Karpas-422 (cell line): ENCODE data around the gene SUPT6H. TPM values are rescaled to one million over a fixed set of nuclear protein-coding genes. Genes with fewer than 3 reads are reported as not detected.

Experiments used
- DNase-seq: peaks from one replicate; pipeline ENCODE4 v3.0.0-alpha.2; 2015
- H2AFZ ChIP-seq: fragments of 200-600 bp; sonication (generic); 2 replicates; pipeline ENCODE4 v1.6.1; 2014; ENCODE audit warnings: antibody characterized with exemption, low read length, mixed read lengths
- H3K27ac ChIP-seq: fragments of 200-600 bp; sonication (generic); 2 replicates; pipeline ENCODE4 v1.5.1; 2014; ENCODE audit warnings: mild to moderate bottlenecking, low read length, moderate library complexity
- H3K27me3 ChIP-seq: fragments of 200-600 bp; sonication (generic); 2 replicates; pipeline ENCODE4 v1.6.1; 2014; ENCODE audit warnings: low read length, mixed read lengths
- H3K36me3 ChIP-seq: fragments of 200-600 bp; sonication (generic); 2 replicates; pipeline ENCODE4 v1.6.1; 2014; ENCODE audit warnings: low read length, mixed read lengths; ENCODE audit not compliant: insufficient read depth
- H3K4me1 ChIP-seq: fragments of 200-600 bp; sonication (generic); 2 replicates; pipeline ENCODE4 v1.6.1; 2014; ENCODE audit warnings: mild to moderate bottlenecking, low read length, mixed read lengths
- H3K4me2 ChIP-seq: fragments of 200-600 bp; sonication (generic); 2 replicates; pipeline ENCODE4 v1.6.1; 2014; ENCODE audit warnings: low read length, low read depth, mild to moderate bottlenecking; ENCODE audit not compliant: poor library complexity, severe bottlenecking
- H3K4me3 ChIP-seq: fragments of 200-600 bp; sonication (generic); 2 replicates; pipeline ENCODE4 v1.5.1; 2014; ENCODE audit warnings: mild to moderate bottlenecking, antibody characterized with exemption, low read length, mixed read lengths
- H3K79me2 ChIP-seq: fragments of 200-600 bp; sonication (generic); 2 replicates; pipeline ENCODE4 v1.6.1; 2014; ENCODE audit warnings: mild to moderate bottlenecking, low read length, mixed read lengths
- H3K9ac ChIP-seq: fragments of 200-600 bp; sonication (generic); 2 replicates; pipeline ENCODE4 v1.6.0; 2014; ENCODE audit warnings: low read length
- H3K9me2 ChIP-seq: fragments of 200-600 bp; sonication (generic), shearing (Covaris generic); replicated peaks from 2 replicates; pipeline ENCODE4 v1.6.0; 2014; ENCODE audit warnings: mild to moderate bottlenecking, low read length, moderate library complexity; ENCODE audit not compliant: insufficient read depth
- H3K9me3 ChIP-seq: fragments of 300-700, 200-600 bp; sonication (generic); 2 replicates; pipeline ENCODE4 v1.6.1; 2014; ENCODE audit warnings: low read length, mixed read lengths
- H4K20me1 ChIP-seq: fragments of 200-600 bp; sonication (generic); 2 replicates; pipeline ENCODE4 v1.6.1; 2014; ENCODE audit warnings: mild to moderate bottlenecking, antibody characterized with exemption, low read length, low read depth; ENCODE audit not compliant: insufficient read depth
- total RNA-seq: library from RNA; depleted of rRNA; stranded (reverse); fragments of >200 nt; shearing (Covaris generic); gene quantifications from 2 replicates; pipeline ENCODE4 v1.2.3, GENCODE V29; 2014; ENCODE audit warnings: low replicate concordance

The SUPT6H gene
- total RNA-seq, 1 experiment from 2014 or later = 91.5 TPM

DNA sequence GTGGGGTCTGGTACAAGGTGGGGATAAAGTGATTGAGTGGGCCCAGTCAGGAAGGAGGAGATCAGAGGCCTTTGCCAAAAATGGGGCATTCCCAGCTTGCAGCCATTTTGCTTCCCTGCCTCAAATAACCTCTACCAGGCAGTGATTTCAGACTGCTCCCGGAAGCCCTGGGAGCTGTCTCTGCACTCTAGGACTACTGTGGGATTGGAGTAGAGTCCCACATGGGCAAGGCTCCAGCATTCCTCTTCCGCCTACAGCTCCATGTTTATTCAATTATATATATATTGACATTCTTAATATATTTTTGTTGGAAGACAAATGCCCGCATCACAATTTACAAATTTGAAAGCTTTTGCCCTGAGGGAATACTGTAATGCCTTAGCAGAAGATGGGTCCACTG is 13.5 kb downstream of the SUPT6H start:
- Histone ChIP-seq H3K27me3 (no peaks in the 10 kb centered on the region), H3K9me2 (no peaks in the 10 kb centered on the region), H3K9me3 (no peaks in the 10 kb centered on the region), H3K4me2 (no peak overlapping the region), H3K9ac (no peak overlapping the region), H3K4me1 (no peaks in the 10 kb centered on the region), H2AFZ (no peak overlapping the region), H3K4me3 (no peak overlapping the region), H3K27ac (no peak overlapping the region), H3K36me3 (peaks cover 67% of the 10 kb centered on the region), H3K79me2 (peaks cover 6% of the 10 kb centered on the region), H4K20me1 (no peaks in the 10 kb centered on the region)
- no peak for DNase-seq

DNA sequence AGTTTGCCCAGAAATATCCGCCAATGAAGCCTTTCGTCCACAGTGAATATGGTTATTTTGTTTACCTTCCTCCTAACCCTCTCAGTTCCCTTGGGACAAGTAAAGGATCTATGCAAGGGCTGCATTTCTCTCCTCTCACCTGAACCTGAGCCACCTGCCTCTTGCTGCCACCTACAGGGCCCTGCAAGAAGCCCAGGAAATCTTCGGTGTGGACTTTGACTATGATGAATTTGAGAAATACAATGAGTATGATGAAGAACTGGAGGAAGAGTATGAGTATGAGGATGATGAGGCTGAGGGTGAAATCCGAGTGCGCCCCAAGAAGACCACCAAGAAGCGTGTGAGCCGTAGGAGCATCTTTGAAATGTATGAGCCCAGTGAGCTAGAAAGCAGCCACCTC is 14.0 kb downstream of the SUPT6H start:
- DNase-seq = peak; percentile 71

DNA sequence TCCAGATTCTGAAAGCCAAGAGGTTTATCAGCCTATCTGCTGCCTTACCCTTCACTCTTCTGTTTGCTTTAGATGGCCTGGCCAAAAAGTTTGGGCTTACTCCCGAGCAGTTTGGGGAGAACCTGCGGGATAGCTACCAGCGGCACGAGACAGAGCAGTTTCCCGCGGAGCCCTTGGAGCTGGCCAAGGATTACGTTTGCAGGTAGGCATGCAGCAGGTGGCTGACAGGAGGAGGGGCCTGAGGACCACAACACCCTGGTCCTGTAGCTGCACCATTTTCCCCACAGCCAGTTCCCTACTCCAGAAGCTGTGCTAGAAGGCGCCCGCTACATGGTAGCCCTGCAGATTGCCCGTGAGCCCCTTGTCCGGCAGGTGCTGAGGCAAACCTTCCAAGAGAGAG is 20.6 kb downstream of the SUPT6H start:
- no peak overlapping the region for H2AFZ ChIP-seq
- H3K4me3 ChIP-seq = no peak overlapping the region
- no peaks in the 10 kb centered on the region for H3K79me2 ChIP-seq
- no peak for DNase-seq
- no peak overlapping the region for H3K9ac ChIP-seq
- no peaks in the 10 kb centered on the region for H3K9me2 ChIP-seq
- no peak overlapping the region for H3K4me2 ChIP-seq
- H3K27ac ChIP-seq = no peak overlapping the region
- no peaks in the 10 kb centered on the region for H4K20me1 ChIP-seq
- H3K27me3 ChIP-seq = no peaks in the 10 kb centered on the region
- H3K4me1 ChIP-seq = no peaks in the 10 kb centered on the region
- H3K36me3 ChIP-seq = peaks cover 70% of the 10 kb centered on the region
- no peaks in the 10 kb centered on the region for H3K9me3 ChIP-seq

More for the DNA sequence above, 14.0 kb downstream of the SUPT6H start:
- no peak overlapping the region for H3K4me3 ChIP-seq
- H3K9me3 ChIP-seq = no peaks in the 10 kb centered on the region
- no peaks in the 10 kb centered on the region for H4K20me1 ChIP-seq
- no peaks in the 10 kb centered on the region for H3K9me2 ChIP-seq
- H3K9ac ChIP-seq = no peak overlapping the region
- no peak overlapping the region for H3K27ac ChIP-seq
- peaks cover 70% of the 10 kb centered on the region for H3K36me3 ChIP-seq
- H3K4me2 ChIP-seq = no peak overlapping the region
- H3K79me2 ChIP-seq = peaks cover 6% of the 10 kb centered on the region
- H3K4me1 ChIP-seq = no peaks in the 10 kb centered on the region
- no peak overlapping the region for H2AFZ ChIP-seq
- H3K27me3 ChIP-seq = no peaks in the 10 kb centered on the region

DNA sequence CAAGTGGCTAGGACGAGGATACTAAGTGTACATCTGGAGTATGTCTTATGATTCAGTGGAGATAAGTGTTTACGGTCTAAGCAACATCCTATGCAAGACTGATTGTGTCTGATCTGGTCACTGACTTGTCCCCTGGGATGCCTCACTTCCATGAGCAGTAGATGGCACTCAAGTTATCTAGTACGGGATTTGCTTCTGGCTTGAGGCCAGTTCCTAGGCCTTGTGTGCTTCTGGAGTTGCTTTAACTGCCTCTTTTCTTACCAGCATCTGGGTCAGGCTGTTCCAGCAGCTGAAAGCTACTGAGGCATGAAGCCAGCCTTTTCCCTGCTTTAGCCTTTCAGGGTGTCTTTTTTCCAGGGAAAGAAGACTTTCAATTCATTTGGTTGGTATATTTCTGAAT is 23.0 kb downstream of the SUPT6H start:
- Histone ChIP-seq H3K9ac (no peak overlapping the region), H3K36me3 (peaks cover 79% of the 10 kb centered on the region), H3K9me2 (no peaks in the 10 kb centered on the region), H4K20me1 (0 out of 2 replicates have a peak, but pooled peaks cover 7% of the 10 kb centered on the region), H3K4me1 (no peaks in the 10 kb centered on the region), H3K9me3 (no peaks in the 10 kb centered on the region), H2AFZ (no peak overlapping the region), H3K79me2 (no peaks in the 10 kb centered on the region; the same call in 1 of the 2 replicates), H3K4me2 (no peak overlapping the region), H3K27ac (no peak overlapping the region), H3K4me3 (no peak overlapping the region), H3K27me3 (no peaks in the 10 kb centered on the region)
- DNase-seq = no peak

DNA sequence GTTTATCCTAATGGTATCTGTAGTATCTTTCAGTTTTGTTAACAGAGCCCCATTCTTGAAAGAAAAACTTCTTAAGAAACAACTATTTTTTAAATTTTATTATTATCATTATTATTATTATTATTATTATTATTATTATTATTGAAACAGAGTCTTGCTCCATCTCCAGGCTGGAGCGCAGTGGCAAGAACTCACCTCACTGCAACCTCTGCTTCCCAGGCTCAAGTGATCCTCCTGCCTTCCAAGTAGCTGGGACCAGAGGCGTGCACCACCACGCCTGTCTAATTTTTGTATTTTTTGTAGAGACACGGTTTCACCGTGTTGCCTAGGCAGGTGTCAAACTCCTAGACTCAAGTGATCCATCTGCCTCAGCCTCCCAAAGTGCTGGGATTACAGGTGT is 23.4 kb downstream of the SUPT6H start:
- Histone ChIP-seq H4K20me1 (0 out of 2 replicates have a peak, but pooled peaks cover 7% of the 10 kb centered on the region), H3K79me2 (no peaks in the 10 kb centered on the region; the same call in 1 of the 2 replicates), H3K9ac (no peak overlapping the region), H3K4me3 (no peak overlapping the region), H3K27ac (no peak overlapping the region), H3K27me3 (no peaks in the 10 kb centered on the region), H2AFZ (no peak overlapping the region), H3K36me3 (peaks cover 83% of the 10 kb centered on the region), H3K4me1 (no peaks in the 10 kb centered on the region), H3K9me3 (no peaks in the 10 kb centered on the region), H3K4me2 (no peak overlapping the region), H3K9me2 (no peaks in the 10 kb centered on the region)
- DNase-seq = no peak

DNA sequence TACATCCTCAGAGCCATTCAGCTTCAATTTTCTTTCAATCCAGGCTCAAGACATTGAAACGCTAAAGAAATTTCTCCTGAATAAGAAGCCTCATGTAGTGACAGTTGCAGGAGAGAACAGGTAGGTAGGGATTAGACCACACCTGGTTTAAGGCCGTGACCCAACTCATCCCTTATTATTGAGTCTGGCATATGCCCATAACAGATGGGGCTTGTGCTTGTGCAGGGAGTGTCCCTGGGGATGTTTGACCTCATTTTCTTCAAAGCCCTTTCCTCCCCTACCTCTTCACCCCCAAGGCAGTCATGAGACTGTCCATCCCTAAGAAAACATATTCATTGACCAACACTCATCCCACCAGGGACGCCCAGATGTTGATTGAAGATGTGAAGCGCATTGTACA is 24.3 kb downstream of the SUPT6H start:
- Histone ChIP-seq H3K9me3 (no peaks in the 10 kb centered on the region), H3K79me2 (no peaks in the 10 kb centered on the region; the same call in 1 of the 2 replicates), H4K20me1 (0 out of 2 replicates have a peak, but pooled peaks cover 7% of the 10 kb centered on the region), H3K9me2 (no peaks in the 10 kb centered on the region), H3K4me2 (no peak overlapping the region), H3K9ac (no peak overlapping the region), H3K36me3 (peaks cover 83% of the 10 kb centered on the region), H3K27ac (no peak overlapping the region), H3K27me3 (no peaks in the 10 kb centered on the region), H3K4me1 (no peaks in the 10 kb centered on the region), H2AFZ (no peak overlapping the region), H3K4me3 (no peak overlapping the region)
- no peak for DNase-seq

DNA sequence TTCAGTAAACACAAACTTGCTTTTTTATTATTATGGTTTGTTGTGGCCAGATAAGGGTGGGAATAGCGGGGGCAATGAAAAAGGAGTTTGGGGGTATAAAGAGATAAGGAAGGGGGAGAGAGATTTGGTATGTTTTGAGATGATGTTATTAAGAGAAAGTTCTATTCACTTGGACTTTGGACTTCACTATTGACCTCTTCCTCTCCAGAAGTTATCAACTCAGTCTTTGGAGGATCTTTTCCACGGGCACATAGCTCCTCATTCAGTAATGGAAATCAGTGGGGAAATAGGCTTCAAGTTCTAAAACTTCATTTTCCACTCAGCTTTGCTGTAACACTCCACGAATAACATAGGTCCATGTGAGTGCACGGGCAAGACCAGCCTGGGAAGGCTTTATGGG is 26.5 kb downstream of the SUPT6H start:
- no peak overlapping the region for H3K4me2 ChIP-seq
- peaks cover 64% of the 10 kb centered on the region for H3K36me3 ChIP-seq
- H3K27ac ChIP-seq = no peak overlapping the region
- no peaks in the 10 kb centered on the region for H3K9me2 ChIP-seq
- H3K9me3 ChIP-seq = no peaks in the 10 kb centered on the region
- no peak overlapping the region for H3K4me3 ChIP-seq
- H3K9ac ChIP-seq = no peak overlapping the region
- H2AFZ ChIP-seq = no peak overlapping the region
- H3K27me3 ChIP-seq = no peaks in the 10 kb centered on the region
- 0 out of 2 replicates have a peak, but pooled peaks cover 7% of the 10 kb centered on the region for H4K20me1 ChIP-seq
- H3K79me2 ChIP-seq = no peaks in the 10 kb centered on the region; the same call in 1 of the 2 replicates
- DNase-seq = no peak
- no peaks in the 10 kb centered on the region for H3K4me1 ChIP-seq

DNA sequence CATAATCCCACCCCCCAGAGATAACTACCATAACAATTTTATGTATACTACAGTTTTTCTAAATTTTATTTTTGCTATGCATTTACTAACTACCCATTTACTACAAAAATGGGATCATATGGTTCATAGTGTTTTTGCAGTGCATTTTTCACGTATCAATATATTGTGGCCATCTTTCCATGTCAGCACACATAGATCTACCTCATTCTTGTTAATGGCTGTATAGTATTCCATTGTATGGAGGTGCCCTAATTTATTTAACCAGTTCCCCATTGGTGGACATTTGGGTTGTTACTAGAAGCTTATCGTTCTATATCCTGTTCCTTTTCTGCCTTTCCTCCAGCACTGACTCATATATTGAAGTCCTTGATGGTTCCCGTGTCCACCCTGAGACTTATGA is 27.0 kb downstream of the SUPT6H start:
- Histone ChIP-seq H3K9ac (no peak overlapping the region), H3K79me2 (no peaks in the 10 kb centered on the region; the same call in 1 of the 2 replicates), H3K9me2 (no peaks in the 10 kb centered on the region), H2AFZ (no peak overlapping the region), H3K27ac (no peak overlapping the region), H3K9me3 (no peaks in the 10 kb centered on the region), H4K20me1 (0 out of 2 replicates have a peak, but pooled peaks cover 7% of the 10 kb centered on the region), H3K4me3 (no peak overlapping the region), H3K27me3 (no peaks in the 10 kb centered on the region), H3K4me2 (no peak overlapping the region), H3K36me3 (peaks cover 67% of the 10 kb centered on the region), H3K4me1 (no peaks in the 10 kb centered on the region)
- no peak for DNase-seq
